ENCODE data around the gene LSM12.
"Not testable (repeated sequence)": the region's sequence is repeated elsewhere in the genome, so short reads cannot be mapped to it uniquely, and the experiment has no call there.

LSM12 gene

GRCh38 chr17:44029736-44030135, 36.7 kb downstream of the LSM12 start:
- H3K27ac ChIP-seq: peak overlapping the region; percentile 21
- POLR2A ChIA-PET (ENCODE audit: low non-redundant PET): no interaction called here
- CTCF ChIA-PET: interaction anchor here (0.9 kb wide), 1 partner anchor 102 kb away, joined by 4 read pairs; no protein-coding TSS in a partner anchor
- TF ChIP-seq CTCF (conservative IDR thresholded peaks at IDR 0.05; ENCODE audit: low read depth): no peak
- no peak for DNase-seq (ENCODE audit: low spot score)

DNA sequence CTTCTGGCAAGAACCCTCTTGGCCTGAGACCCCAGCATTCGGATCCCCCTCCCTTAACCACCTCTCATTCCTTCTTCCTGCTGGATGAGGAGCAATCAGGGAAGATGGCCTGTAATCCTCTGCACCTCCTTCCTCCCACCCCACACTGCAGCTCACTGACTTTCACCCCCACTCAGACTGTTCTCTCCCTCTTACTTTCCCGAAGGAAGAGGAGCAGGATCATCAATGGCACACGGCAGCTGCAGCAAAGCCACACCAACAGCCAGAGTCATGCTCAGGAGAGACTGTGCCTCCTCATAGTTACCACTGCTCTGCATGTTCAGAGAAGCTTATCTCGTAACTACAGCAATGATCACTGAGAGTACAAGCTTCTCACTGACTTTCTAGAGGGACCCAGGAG, 41.6 kb downstream of the LSM12 start:
- no peak for DNase-seq (ENCODE audit: low spot score)
- H3K27ac ChIP-seq: 0 out of 2 replicates have a peak overlapping the region, but pooled peaks have one; percentile 5
- ChIA-PET POLR2A (ENCODE audit: low non-redundant PET) (no interaction called here), CTCF (interaction anchor here (0.6 to 1.1 kb wide), 2 partner anchors 17 to 386 kb away, joined by 3 to 5 read pairs; no protein-coding TSS in a partner anchor)
- TF ChIP-seq CTCF (conservative IDR thresholded peaks at IDR 0.05; ENCODE audit: low read depth): no peak

DNA sequence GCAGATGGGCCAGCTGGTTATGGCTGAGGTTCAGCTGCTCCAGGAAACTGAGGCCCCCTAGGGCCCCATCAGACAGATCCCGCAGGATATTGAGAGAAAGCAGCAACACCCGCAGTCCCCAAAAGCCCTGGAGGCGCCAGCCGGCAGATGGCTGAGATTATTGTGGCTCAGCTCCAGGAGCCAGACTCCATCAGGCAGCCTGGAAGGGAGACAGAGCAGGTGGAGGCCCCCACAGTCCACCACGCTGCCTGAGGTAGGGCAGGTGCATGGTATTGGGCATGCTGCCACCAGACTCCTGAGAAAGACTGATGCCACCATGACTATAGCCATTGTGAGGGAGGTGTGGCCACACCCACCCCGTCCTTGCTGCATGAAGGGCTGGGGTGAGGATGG, 42.2 kb downstream of the LSM12 start:
- TF ChIP-seq CTCF (conservative IDR thresholded peaks at IDR 0.05; ENCODE audit: low read depth): no peak
- ChIA-PET POLR2A (ENCODE audit: low non-redundant PET) (no interaction called here), CTCF (interaction anchor here (1.1 kb wide), 1 partner anchor 18 kb away, joined by 5 read pairs; no protein-coding TSS in a partner anchor)
- DNase-seq (ENCODE audit: low spot score): no peak
- no peak overlapping the region; the same call in 1 of the 2 replicates for H3K27ac ChIP-seq

DNA sequence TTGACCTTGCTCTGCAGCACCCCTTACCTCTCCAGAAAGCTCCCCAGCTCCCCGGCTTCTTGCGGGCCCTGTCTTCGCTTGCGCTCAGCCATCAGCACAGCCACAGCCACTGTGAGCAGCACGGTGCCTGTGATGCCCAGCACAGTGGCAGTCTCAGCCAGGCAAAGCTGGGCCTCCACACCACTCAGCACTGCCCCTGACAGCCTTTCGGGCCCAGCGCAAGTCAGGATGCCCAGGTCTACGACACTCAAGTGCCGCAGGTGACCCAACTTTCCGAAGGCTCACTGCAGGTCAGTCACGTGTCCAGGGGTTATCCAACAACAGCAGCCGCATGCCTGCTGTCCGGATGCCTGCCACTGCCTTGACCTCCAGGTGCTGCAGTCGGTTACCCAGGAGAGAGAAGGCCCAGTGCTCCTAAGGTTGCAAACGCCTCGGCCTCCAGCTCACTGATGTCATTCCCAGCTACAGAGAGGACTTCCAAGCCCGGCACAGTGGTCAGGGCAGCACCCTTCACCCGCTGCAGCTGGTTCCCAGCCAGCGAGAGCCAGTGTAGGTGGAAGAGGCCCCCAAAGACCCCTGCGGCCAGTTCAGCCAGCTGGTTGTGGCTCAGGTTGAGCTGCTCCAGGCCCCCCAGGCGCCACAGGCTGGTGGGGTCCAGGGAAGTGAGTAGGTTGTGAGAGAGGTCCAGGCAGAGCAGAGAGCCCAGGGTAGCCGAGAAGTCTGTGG, 42.8 kb downstream of the LSM12 start:
- TF ChIP-seq CTCF (conservative IDR thresholded peaks at IDR 0.05; ENCODE audit: low read depth): no peak
- ChIA-PET POLR2A (ENCODE audit: low non-redundant PET) (interaction anchor here (0.7 kb wide), 1 partner anchor 184 kb away, joined by 3 read pairs; no protein-coding TSS in a partner anchor), CTCF (interaction anchor here (1.1 kb wide), 1 partner anchor 18 kb away, joined by 5 read pairs; no protein-coding TSS in a partner anchor)
- peak overlapping the region; percentile 23; the same call in 1 of the 2 replicates for H3K27ac ChIP-seq
- no peak for DNase-seq (ENCODE audit: low spot score)

DNA sequence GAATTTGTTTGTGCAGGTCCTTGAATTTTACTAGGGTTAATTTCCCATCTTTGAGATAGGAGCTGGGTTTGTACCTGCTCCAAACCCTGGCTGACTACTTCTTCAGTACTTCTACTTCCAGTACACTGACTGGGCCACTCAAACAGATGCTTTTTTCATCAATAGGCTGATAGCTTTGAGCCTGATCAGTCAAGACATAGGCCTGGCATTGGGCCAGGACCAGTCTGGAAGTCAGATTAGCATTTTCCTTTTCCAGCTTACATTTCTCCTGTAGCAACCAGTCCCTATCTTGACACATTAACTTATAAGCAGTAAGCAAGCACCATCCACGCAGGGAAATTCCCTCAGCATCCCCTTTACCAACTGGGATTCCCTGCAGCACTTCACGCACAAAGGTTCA, 44.2 kb downstream of the LSM12 start:
- CTCF ChIA-PET: interaction anchor here (0.5 to 0.6 kb wide), 2 partner anchors 130 to 143 kb away, joined by 3 read pairs; no protein-coding TSS in a partner anchor
- H3K27ac ChIP-seq: no peak overlapping the region
- DNase-seq (ENCODE audit: low spot score): no peak
- TF ChIP-seq CTCF (conservative IDR thresholded peaks at IDR 0.05; ENCODE audit: low read depth): no peak
- POLR2A ChIA-PET (ENCODE audit: low non-redundant PET): no interaction called here

DNA sequence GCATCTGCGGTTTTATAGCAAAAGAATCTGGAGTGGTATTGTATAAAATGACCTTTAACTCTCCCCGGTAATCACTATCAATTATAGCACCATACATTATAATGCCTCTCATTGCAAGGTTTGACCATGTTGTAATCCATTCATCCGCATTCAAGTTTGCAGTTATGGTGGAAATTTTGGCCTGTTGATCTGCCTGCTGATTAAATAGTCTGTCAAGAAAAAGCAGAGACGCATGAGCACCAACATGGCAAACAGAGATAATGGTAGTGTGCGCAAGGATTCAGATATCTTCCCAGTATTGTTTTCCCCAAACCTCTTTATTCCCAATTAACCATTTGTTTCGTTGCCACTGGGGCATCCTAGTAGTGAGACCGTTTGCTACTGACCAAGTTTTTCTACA, 45.2 kb downstream of the LSM12 start:
- CTCF ChIA-PET; POLR2A ChIA-PET (ENCODE audit: low non-redundant PET); H3K27ac ChIP-seq; DNase-seq (ENCODE audit: low spot score): not testable (repeated sequence)
